ENCODE measurements around the gene SIL1.

- no peak for TF ChIP-seq EZH2 (IDR thresholded peaks at IDR 0.05; ENCODE audit: low read depth)
- TF ChIP-seq CTCF (conservative IDR thresholded peaks at IDR 0.05) = no peak
Measured at GRCh38 chr5:139167952-139168720, 30.0 kb downstream of the SIL1 start.
